HAP-1 (cell line): ENCODE measurements around the gene RALGPS1.

Experiments
- DNase-seq, 2 experiments: peaks; one replicate each; pipeline ENCODE4 v3.0.0-alpha.2; 2016 to 2020; ENCODE audit warnings: low spot score in 2 of 2
- H3K27me3 ChIP-seq: fragments of 250-450 bp; sonication (Bioruptor Pico); 2 replicates; pipeline ENCODE4 v1.5.1; 2020; ENCODE audit warnings: low read depth, mild to moderate bottlenecking, moderate library complexity
- H3K36me3 ChIP-seq: fragments of 250-450 bp; sonication (Bioruptor Pico); replicated peaks from 2 replicates; pipeline ENCODE4 v1.5.1; 2020; ENCODE audit warnings: mild to moderate bottlenecking
- H3K4me1 ChIP-seq: fragments of 250-450 bp; sonication (Bioruptor Pico); 2 replicates; pipeline ENCODE4 v1.5.1; 2020; ENCODE audit warnings: mild to moderate bottlenecking
- H3K4me3 ChIP-seq: fragments of 250-450 bp; sonication (Bioruptor Pico); 2 replicates; pipeline ENCODE4 v1.5.1; 2020; ENCODE audit warnings: mild to moderate bottlenecking, moderate library complexity
- H3K9me3 ChIP-seq: fragments of 250-450 bp; sonication (Bioruptor Pico); 2 replicates; pipeline ENCODE4 v1.5.1; 2020; ENCODE audit warnings: mild to moderate bottlenecking, moderate library complexity
- in situ Hi-C: fragments of 300-500 bp; cut with MboI; formaldehyde crosslinking; loops from 3 replicates; pipeline ENCODE4 v1.14.3; 2020; ENCODE audit warnings: low sequenced_read_pairs, inconsistent platforms, mixed read lengths

RALGPS1 gene

GRCh38 chr9:127035423-127035822, 120.8 kb downstream of the RALGPS1 start:
- no peaks in the 10 kb centered on the region; the same call in 1 of the 2 replicates for H3K4me1 ChIP-seq
- no peaks in the 10 kb centered on the region; the same call in 1 of the 2 replicates for H3K9me3 ChIP-seq
- no peak for DNase-seq
- H3K4me3 ChIP-seq, result no peak overlapping the region
- in situ Hi-C loops, result no loop called here
- no peaks in the 10 kb centered on the region for H3K27me3 ChIP-seq
- H3K36me3 ChIP-seq, result no peaks in the 10 kb centered on the region

- Histone ChIP-seq H3K27me3 (no peaks in the 10 kb centered on the region), H3K9me3 (no peaks in the 10 kb centered on the region; the same call in 1 of the 2 replicates), H3K4me1 (no peaks in the 10 kb centered on the region; the same call in 1 of the 2 replicates), H3K4me3 (no peak overlapping the region), H3K36me3 (no peaks in the 10 kb centered on the region)
- in situ Hi-C loops, result no loop called here
- no peak for DNase-seq
Measured at GRCh38 chr9:127035948-127036347, 121.4 kb downstream of the RALGPS1 start.

- no peak for DNase-seq
- Histone ChIP-seq H3K4me1 (no peaks in the 10 kb centered on the region; the same call in 1 of the 2 replicates), H3K9me3 (no peaks in the 10 kb centered on the region; the same call in 1 of the 2 replicates), H3K36me3 (no peaks in the 10 kb centered on the region), H3K27me3 (no peaks in the 10 kb centered on the region), H3K4me3 (no peak overlapping the region)
- in situ Hi-C loops, result no loop called here
Measured at GRCh38 chr9:127036437-127036836, 121.9 kb downstream of the RALGPS1 start.

- in situ Hi-C loops, result no loop called here
- no peaks in the 10 kb centered on the region for H3K36me3 ChIP-seq
- H3K4me1 ChIP-seq, result no peaks in the 10 kb centered on the region; the same call in 1 of the 2 replicates
- DNase-seq, result no peak
- H3K4me3 ChIP-seq, result no peak overlapping the region
- H3K9me3 ChIP-seq, result no peaks in the 10 kb centered on the region; the same call in 1 of the 2 replicates
- H3K27me3 ChIP-seq, result no peaks in the 10 kb centered on the region
Measured at GRCh38 chr9:127038531-127038930, 123.9 kb downstream of the RALGPS1 start.

- no peaks in the 10 kb centered on the region for H3K27me3 ChIP-seq
- in situ Hi-C loops, result no loop called here
Measured at GRCh38 chr9:127039492-127039891, 124.9 kb downstream of the RALGPS1 start.

GRCh38 chr9:127045148-127045547, 130.6 kb downstream of the RALGPS1 start:
- no peak for DNase-seq
- no peaks in the 10 kb centered on the region for H3K4me1 ChIP-seq
- H3K27me3 ChIP-seq, result no peaks in the 10 kb centered on the region
- no peaks in the 10 kb centered on the region for H3K9me3 ChIP-seq
- H3K36me3 ChIP-seq, result no peaks in the 10 kb centered on the region
- no peak overlapping the region for H3K4me3 ChIP-seq
- in situ Hi-C loops, result no loop called here

More at GRCh38 chr9:127039492-127039891, 124.9 kb downstream of the RALGPS1 start:
- DNase-seq, result no peak
- Histone ChIP-seq H3K4me1 (no peaks in the 10 kb centered on the region), H3K4me3 (no peak overlapping the region), H3K9me3 (no peaks in the 10 kb centered on the region), H3K36me3 (no peaks in the 10 kb centered on the region)

- no peak for DNase-seq
- no peaks in the 10 kb centered on the region for H3K4me1 ChIP-seq
- in situ Hi-C loops, result no loop called here
- no peak overlapping the region for H3K4me3 ChIP-seq
- no peaks in the 10 kb centered on the region for H3K36me3 ChIP-seq
- no peaks in the 10 kb centered on the region for H3K27me3 ChIP-seq
- no peaks in the 10 kb centered on the region for H3K9me3 ChIP-seq
Measured at GRCh38 chr9:127047971-127048370, 133.4 kb downstream of the RALGPS1 start.

DNA sequence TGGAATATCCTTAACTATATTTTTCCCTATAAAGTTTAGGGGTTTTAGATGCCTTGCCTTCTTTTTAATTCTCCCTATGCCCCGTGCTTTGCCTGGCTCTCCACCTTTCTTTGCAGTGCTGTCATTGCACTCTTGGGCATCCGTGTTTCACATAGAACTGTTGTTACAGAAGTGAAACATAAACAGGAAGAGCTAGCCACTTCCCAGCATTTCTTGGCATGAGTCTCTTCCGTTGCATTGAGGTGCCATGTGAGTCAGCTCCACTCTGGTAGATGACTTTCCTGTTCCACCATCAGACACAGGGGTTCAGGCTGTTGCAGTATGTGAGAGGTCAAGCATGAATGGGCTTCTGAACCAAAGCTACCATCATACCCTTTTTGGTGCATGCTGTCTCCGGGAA, 134.5 kb downstream of the RALGPS1 start:
- Histone ChIP-seq H3K4me1 (no peaks in the 10 kb centered on the region), H3K9me3 (no peaks in the 10 kb centered on the region), H3K27me3 (no peaks in the 10 kb centered on the region), H3K4me3 (no peak overlapping the region), H3K36me3 (no peaks in the 10 kb centered on the region)
- in situ Hi-C loops, result no loop called here
- no peak for DNase-seq

DNA sequence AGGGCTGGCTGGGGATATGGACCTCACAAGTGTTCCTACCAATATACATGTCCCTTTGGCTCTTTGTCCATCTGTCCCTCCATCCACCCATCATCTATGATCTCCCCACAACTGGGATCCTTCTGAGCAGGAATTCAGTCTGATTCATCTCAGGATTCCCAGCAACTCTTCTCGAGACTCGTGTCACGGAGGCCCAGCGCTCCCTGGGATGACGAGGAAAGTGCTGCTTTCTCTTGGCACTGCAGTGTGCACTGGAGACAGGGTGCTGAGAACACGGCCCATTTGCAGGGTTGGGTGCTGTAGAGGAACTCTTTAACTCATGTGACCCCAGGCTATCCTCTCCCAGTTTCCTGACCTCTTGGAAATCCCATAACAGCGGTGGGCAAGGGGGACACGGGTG, 135.0 kb downstream of the RALGPS1 start:
- H3K27me3 ChIP-seq, result no peaks in the 10 kb centered on the region
- H3K4me3 ChIP-seq, result no peak overlapping the region
- no peaks in the 10 kb centered on the region for H3K36me3 ChIP-seq
- no peak for DNase-seq
- H3K4me1 ChIP-seq, result no peaks in the 10 kb centered on the region
- in situ Hi-C loops, result no loop called here
- H3K9me3 ChIP-seq, result no peaks in the 10 kb centered on the region

GRCh38 chr9:127050152-127050551, 135.6 kb downstream of the RALGPS1 start:
- Histone ChIP-seq H3K4me1 (no peaks in the 10 kb centered on the region), H3K27me3 (no peaks in the 10 kb centered on the region), H3K36me3 (no peaks in the 10 kb centered on the region), H3K4me3 (no peak overlapping the region), H3K9me3 (no peaks in the 10 kb centered on the region)
- in situ Hi-C loops, result no loop called here
- DNase-seq, result no peak

GRCh38 chr9:127050591-127051001, 136.0 kb downstream of the RALGPS1 start:
- no peaks in the 10 kb centered on the region for H3K4me1 ChIP-seq
- H3K27me3 ChIP-seq, result no peaks in the 10 kb centered on the region
- DNase-seq, result no peak
- H3K9me3 ChIP-seq, result no peaks in the 10 kb centered on the region
- H3K36me3 ChIP-seq, result no peaks in the 10 kb centered on the region
- no peak overlapping the region for H3K4me3 ChIP-seq
- in situ Hi-C loops, result no loop called here

DNA sequence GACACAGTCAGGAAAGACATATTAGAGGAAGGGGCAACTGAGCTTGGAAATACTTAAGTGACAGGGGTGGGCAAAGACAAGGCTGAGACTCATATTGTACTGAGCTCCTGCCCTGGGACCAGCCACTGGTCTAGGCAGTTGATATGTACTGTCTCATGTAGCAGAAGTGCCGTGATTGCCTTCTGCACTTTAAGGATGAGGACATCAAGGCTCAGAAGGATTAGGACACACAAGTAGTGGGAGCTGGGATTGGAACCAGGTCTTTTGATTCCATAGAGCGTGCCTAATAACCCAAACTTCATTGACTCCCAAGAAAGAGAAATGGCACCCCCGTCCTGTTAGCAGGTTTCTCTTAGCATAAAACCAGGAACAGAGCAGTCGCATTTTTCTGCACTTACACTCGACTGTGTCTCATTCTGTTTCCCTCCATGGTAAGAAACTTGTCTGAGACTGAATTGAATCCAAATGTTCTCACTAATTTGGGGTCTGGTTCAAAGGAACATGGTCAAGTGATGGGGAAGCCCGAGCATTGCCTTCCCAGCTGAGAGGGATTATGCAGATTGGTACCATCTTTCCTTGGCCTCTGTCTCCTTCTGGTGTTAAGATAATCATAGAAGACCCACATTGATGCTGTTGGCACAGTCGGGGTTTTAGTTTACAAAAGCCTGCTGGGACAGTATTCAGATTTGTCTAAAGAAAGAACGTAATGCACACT, 137.5 kb downstream of the RALGPS1 start:
- H3K9me3 ChIP-seq, result no peaks in the 10 kb centered on the region
- in situ Hi-C loops, result no loop called here
- no peak overlapping the region for H3K4me3 ChIP-seq
- no peaks in the 10 kb centered on the region for H3K27me3 ChIP-seq
- no peaks in the 10 kb centered on the region for H3K36me3 ChIP-seq
- H3K4me1 ChIP-seq, result no peaks in the 10 kb centered on the region
- no peak for DNase-seq

GRCh38 chr9:127053057-127053821, 138.7 kb downstream of the RALGPS1 start:
- no peaks in the 10 kb centered on the region for H3K9me3 ChIP-seq
- DNase-seq, result no peak
- no peaks in the 10 kb centered on the region for H3K36me3 ChIP-seq
- H3K4me1 ChIP-seq, result no peaks in the 10 kb centered on the region
- H3K4me3 ChIP-seq, result no peak overlapping the region
- no peaks in the 10 kb centered on the region for H3K27me3 ChIP-seq
- in situ Hi-C loops, result no loop called here

DNA sequence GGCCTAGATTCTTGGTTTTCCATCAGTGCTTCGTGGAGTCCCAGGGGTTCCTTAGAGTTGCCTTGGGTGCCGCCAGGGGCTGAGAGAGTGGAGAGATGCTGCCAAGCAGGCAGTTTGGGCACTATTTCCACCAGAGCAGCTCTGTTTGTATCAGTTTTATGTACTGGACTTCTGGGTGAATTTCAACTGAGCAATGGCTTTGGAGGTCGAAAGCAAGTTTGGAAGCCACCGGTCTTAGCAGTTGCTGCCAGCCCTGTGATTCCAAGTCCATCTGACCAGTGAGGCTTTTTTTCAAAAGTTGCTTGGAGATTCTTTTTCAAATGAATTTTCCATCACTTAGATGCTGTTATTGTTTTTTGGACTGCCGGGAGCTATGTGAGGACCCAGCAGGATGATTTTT, 139.4 kb downstream of the RALGPS1 start:
- in situ Hi-C loops, result no loop called here
- DNase-seq, result no peak
- Histone ChIP-seq H3K27me3 (no peaks in the 10 kb centered on the region), H3K9me3 (no peaks in the 10 kb centered on the region), H3K4me3 (no peak overlapping the region), H3K4me1 (no peaks in the 10 kb centered on the region), H3K36me3 (no peaks in the 10 kb centered on the region)
